GM19395 (cell line): ENCODE data around the gene KCNH1.

Experiments
- ATAC-seq: cut with Tn5 transposase; IDR thresholded peaks from one replicate; pipeline ENCODE4 v1.9.1; 2021; ENCODE audit warnings: mild to moderate bottlenecking, moderate library complexity; ENCODE audit not compliant: unreplicated experiment

The KCNH1 gene

GRCh38 chr1:210817385-210818275 is 316.3 kb downstream of the KCNH1 start:
- ATAC-seq, result no peak

- ATAC-seq, result no peak
Measured at GRCh38 chr1:210815641-210816550, 318.1 kb downstream of the KCNH1 start.

- ATAC-seq, result no peak
Measured at GRCh38 chr1:210814382-210815123, 319.4 kb downstream of the KCNH1 start.

- no peak for ATAC-seq
Measured at GRCh38 chr1:210801501-210801900, 332.4 kb downstream of the KCNH1 start.

- ATAC-seq, result no peak
Measured at GRCh38 chr1:210800756-210801155, 333.2 kb downstream of the KCNH1 start.

- ATAC-seq, result no peak
Measured at GRCh38 chr1:210800301-210800700, 333.6 kb downstream of the KCNH1 start.

- ATAC-seq, result no peak
Measured at GRCh38 chr1:210797422-210797821, 336.5 kb downstream of the KCNH1 start.

- no peak for ATAC-seq
Measured at GRCh38 chr1:210796421-210796820, 337.5 kb downstream of the KCNH1 start.

- ATAC-seq, result no peak
Measured at GRCh38 chr1:210794445-210794844, 339.5 kb downstream of the KCNH1 start.

GRCh38 chr1:210792250-210793102 is 341.5 kb downstream of the KCNH1 start:
- no peak for ATAC-seq

- ATAC-seq, result no peak
Measured at GRCh38 chr1:210790196-210790595, 343.8 kb downstream of the KCNH1 start.

- no peak for ATAC-seq
Measured at GRCh38 chr1:210787800-210788199, 346.1 kb downstream of the KCNH1 start.

- ATAC-seq, result no peak
Measured at GRCh38 chr1:210786546-210786945, 347.4 kb downstream of the KCNH1 start.

GRCh38 chr1:210783925-210784324 is 350.0 kb downstream of the KCNH1 start:
- no peak for ATAC-seq

GRCh38 chr1:210781652-210782051 is 352.3 kb downstream of the KCNH1 start:
- ATAC-seq, result no peak

GRCh38 chr1:210779269-210779668 is 354.7 kb downstream of the KCNH1 start:
- no peak for ATAC-seq

GRCh38 chr1:210777914-210778313 is 356.0 kb downstream of the KCNH1 start:
- ATAC-seq, result no peak

- ATAC-seq, result no peak
Measured at GRCh38 chr1:210776712-210777111, 357.2 kb downstream of the KCNH1 start.

GRCh38 chr1:210775289-210775688 is 358.7 kb downstream of the KCNH1 start:
- ATAC-seq, result no peak

- ATAC-seq, result no peak
Measured at GRCh38 chr1:210773450-210773849, 360.5 kb downstream of the KCNH1 start.
